HAP-1 (cell line): Measurements from ENCODE around the gene CACNB4.
"Not testable (repeated sequence)": the region's sequence is repeated elsewhere in the genome, so short reads cannot be mapped to it uniquely, and the experiment has no call there.

Experiments
- DNase-seq, 2 experiments: peaks; one replicate each; pipeline ENCODE4 v3.0.0-alpha.2; 2016 to 2020; ENCODE audit warnings: low spot score in 2 of 2
- H3K27me3 ChIP-seq: fragments of 250-450 bp; sonication (Bioruptor Pico); 2 replicates; pipeline ENCODE4 v1.5.1; 2020; ENCODE audit warnings: low read depth, mild to moderate bottlenecking, moderate library complexity
- H3K36me3 ChIP-seq: fragments of 250-450 bp; sonication (Bioruptor Pico); replicated peaks from 2 replicates; pipeline ENCODE4 v1.5.1; 2020; ENCODE audit warnings: mild to moderate bottlenecking
- H3K4me1 ChIP-seq: fragments of 250-450 bp; sonication (Bioruptor Pico); 2 replicates; pipeline ENCODE4 v1.5.1; 2020; ENCODE audit warnings: mild to moderate bottlenecking
- H3K4me3 ChIP-seq: fragments of 250-450 bp; sonication (Bioruptor Pico); 2 replicates; pipeline ENCODE4 v1.5.1; 2020; ENCODE audit warnings: mild to moderate bottlenecking, moderate library complexity
- H3K9me3 ChIP-seq: fragments of 250-450 bp; sonication (Bioruptor Pico); 2 replicates; pipeline ENCODE4 v1.5.1; 2020; ENCODE audit warnings: mild to moderate bottlenecking, moderate library complexity
- in situ Hi-C: fragments of 300-500 bp; cut with MboI; formaldehyde crosslinking; loops from 3 replicates; pipeline ENCODE4 v1.14.3; 2020; ENCODE audit warnings: low sequenced_read_pairs, inconsistent platforms, mixed read lengths

CACNB4 gene

DNA sequence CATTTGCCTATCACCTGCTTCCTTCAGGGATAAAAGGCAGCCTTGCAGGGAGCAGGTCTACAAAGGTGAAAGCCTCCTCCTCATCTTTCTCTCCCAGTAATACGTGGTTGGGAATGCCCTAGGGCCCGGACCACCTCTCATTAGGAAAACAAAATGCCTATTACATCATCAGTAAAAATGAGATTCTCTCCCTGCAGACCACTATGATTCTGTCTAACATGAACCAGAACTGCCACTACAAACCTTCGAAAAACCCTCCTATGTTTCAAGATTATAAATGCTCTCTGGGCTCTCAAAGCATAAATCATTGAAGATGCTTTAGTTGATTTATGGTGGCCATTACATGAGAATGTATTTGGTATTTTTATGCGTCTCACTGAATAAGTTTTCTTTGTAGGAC, 162.2 kb downstream of the CACNB4 start:
- in situ Hi-C loops = no loop called here
- no peaks in the 10 kb centered on the region for H3K9me3 ChIP-seq
- no peak overlapping the region for H3K4me3 ChIP-seq
- H3K36me3 ChIP-seq = no peaks in the 10 kb centered on the region
- no peaks in the 10 kb centered on the region for H3K4me1 ChIP-seq
- no peak for DNase-seq
- H3K27me3 ChIP-seq = no peaks in the 10 kb centered on the region

DNA sequence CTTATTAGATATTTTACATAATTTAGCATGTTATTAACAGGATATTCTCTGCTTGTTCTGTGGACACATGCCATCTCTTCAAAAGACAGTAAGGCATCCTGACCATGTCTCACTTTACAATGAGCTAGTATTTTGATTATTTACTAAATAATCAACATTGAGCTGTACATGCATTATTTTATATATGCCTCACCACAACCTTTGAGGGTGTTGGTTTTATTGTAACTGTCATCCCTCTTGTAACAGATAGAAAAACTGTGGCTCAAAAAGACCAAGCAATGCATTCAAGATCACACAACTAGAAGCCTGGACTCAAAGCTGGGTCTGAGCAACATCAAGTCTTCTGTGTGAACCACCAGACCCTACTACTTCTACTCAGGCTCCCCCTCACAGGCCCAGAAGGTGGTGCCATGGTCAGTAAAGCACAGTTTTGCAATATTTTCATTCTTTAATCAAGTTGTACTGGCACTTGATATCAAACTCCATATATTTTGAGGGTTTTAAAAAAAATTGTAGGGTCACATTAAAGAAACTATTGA, 165.5 kb downstream of the CACNB4 start:
- H3K36me3 ChIP-seq = no peaks in the 10 kb centered on the region
- no peak overlapping the region for H3K4me3 ChIP-seq
- no peaks in the 10 kb centered on the region for H3K9me3 ChIP-seq
- in situ Hi-C loops = no loop called here
- no peak for DNase-seq
- H3K27me3 ChIP-seq = no peaks in the 10 kb centered on the region
- H3K4me1 ChIP-seq = no peaks in the 10 kb centered on the region

DNA sequence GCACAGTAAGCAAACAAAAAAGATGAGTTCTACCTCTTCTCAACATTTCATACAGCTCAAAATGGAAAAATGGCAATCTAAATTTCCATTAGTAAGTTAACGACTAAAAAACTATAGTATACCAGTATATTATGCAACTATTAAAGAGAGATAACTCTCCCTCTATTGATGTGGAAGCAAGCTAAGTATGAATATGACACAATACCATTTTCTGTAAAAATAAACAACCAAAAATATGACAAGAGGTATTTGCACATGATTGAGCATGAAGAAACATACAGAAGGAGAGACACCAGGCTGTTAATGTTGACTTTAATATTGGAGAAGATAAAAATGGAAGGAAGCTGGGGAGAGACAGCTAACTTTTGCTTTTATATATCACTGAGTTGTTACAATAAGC, 167.1 kb downstream of the CACNB4 start:
- Histone ChIP-seq H3K4me3 (no peak overlapping the region), H3K36me3 (no peaks in the 10 kb centered on the region), H3K27me3 (no peaks in the 10 kb centered on the region), H3K4me1 (no peaks in the 10 kb centered on the region), H3K9me3 (no peaks in the 10 kb centered on the region)
- in situ Hi-C loops = no loop called here
- DNase-seq = no peak

DNA sequence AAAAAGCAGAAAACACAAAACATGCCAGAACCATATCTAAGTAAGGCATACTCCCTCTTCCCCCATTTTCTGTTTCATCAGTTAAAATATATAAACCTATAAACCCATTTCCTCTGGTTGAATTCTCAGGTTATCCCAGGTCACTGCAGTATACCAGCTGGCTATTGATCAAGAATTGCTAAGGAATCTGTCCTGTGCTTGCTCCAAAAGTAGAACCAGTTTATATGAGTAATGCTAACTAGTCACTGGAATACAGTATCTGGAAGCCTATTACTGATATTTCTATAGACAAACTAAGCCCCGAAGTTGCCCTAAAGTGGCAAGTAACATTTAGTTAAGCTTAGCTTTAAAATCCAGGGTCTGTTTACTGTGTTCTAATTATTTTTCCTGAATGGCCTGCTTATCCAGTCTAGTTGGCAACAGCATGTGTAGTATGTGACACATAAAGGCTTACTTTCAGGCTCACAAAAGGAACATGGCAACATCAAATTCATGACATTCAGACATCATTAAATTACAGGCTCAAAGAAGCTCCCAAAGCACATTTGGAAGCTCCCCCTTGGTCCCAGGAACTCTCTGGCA, 167.7 kb downstream of the CACNB4 start:
- H3K4me3 ChIP-seq = no peak overlapping the region
- in situ Hi-C loops = no loop called here
- no peaks in the 10 kb centered on the region for H3K36me3 ChIP-seq
- no peaks in the 10 kb centered on the region for H3K9me3 ChIP-seq
- DNase-seq = no peak
- H3K4me1 ChIP-seq = no peaks in the 10 kb centered on the region
- H3K27me3 ChIP-seq = no peaks in the 10 kb centered on the region

DNA sequence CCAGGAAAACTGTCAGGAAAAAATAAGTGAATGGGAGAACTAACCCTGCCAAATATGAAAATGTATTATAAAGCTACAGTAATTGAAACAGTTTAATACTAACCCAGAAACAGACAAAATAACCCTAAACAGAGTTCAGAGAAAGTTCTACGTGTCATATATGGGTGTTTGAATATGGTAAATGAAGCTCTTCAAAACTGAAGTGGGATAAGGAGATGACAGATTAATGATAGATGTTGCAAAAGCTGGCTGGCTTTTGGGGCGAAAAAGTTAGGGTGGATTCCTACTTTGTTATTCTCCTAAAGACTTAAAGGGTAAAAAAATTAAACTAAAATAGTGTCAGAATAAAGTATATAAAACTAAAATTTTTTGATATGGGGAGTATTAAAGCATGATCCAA, 168.8 kb downstream of the CACNB4 start:
- in situ Hi-C loops = no loop called here
- Histone ChIP-seq H3K4me3 (no peak overlapping the region), H3K36me3 (no peaks in the 10 kb centered on the region), H3K4me1 (no peaks in the 10 kb centered on the region), H3K9me3 (no peaks in the 10 kb centered on the region), H3K27me3 (no peaks in the 10 kb centered on the region)
- DNase-seq = no peak

DNA sequence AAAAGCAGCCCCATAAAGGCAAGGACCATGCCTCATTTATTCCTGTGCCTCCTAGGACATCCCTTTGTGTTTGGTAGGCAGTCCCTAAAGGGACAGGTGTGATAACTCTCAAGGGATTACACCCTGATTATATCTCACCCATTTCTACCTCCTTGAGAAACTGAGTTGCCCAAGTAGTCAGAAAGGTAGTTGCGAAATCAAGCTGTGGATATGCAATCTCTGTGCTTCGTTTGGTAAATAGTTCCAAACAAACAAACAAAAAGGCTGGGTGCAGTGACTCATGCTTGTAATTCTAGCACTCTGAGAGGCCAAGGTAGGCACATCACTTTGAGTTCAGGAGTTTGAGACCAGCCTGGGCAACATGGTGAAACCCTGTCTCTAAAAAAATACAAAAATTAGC, 170.5 kb downstream of the CACNB4 start:
- no peaks in the 10 kb centered on the region for H3K4me1 ChIP-seq
- no peaks in the 10 kb centered on the region for H3K9me3 ChIP-seq
- no peaks in the 10 kb centered on the region for H3K27me3 ChIP-seq
- DNase-seq = no peak
- in situ Hi-C loops = no loop called here
- no peak overlapping the region for H3K4me3 ChIP-seq
- H3K36me3 ChIP-seq = no peaks in the 10 kb centered on the region

DNA sequence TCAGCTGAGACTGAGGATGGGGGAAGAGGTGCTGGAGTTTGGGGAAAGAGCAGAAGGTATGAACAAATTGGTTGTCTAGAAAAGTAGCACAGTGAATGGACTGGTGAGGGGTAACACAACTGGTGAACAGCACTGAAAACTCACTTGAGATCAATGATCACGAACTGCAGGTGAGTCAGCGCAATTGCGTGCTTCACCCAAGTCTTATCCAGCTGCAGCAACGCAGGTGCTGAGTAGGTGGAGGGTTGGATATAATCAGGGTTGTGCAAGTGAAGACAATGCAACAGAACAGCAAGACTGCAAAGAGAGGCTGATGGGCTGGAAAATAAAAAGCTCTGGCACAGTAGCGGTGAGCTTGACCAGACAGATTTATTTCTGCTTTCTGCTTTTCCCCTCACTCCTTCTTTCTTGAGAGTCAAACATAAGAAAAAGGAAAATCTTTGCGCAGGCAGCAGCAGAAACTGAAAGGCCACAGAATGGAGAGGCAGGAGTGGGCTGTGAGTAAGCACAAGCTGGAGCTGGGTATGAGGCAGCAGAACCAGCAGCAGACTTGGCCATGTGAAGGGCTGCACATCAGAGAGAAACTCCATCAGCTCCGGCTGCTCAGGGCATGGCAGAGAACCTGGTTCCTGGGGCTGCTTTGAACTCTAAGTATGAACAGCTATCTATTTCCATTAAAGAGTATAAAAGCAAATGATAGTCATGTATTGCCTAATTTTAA, 171.2 kb downstream of the CACNB4 start:
- Histone ChIP-seq H3K4me1 (no peaks in the 10 kb centered on the region), H3K27me3 (no peaks in the 10 kb centered on the region), H3K9me3 (no peaks in the 10 kb centered on the region), H3K4me3 (no peak overlapping the region), H3K36me3 (no peaks in the 10 kb centered on the region)
- in situ Hi-C loops = no loop called here
- DNase-seq = no peak

DNA sequence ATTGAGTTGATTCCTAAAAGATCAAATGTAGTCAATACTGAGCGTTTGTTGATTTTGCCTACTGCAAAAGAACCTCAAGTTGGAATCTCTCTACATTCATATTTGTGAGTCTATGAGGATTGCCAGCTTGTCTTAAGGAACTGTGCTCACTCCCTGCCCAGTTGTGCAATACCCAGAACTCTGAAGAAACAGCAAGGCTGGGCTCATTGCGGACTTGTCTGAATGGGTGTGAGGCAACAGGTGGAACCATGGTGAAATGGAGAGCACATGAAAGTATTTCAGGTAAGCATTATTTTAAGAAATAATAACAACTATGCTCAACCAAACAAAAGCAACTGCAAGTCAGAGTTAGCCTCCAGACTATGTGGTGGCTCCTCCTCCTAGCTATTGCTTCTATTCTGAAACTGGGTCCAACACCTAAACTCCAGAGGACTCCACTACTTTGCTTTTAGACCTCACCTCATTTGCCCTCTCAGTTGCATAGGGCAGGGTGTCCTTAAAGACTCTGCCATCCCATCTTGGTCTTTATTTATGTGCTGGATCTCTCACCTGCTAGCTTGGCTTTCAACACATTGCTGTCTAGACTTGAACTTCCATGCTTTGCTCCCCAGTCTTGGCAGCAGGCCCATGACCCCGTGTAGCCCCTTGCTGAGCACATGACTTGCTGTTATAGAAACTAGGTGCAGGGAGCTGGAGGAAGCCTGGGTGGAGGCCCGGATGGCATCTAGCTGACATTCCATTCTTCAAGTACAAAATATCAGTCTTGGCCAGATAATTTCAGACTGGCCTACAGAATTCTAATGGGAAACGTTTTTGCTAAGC, 175.8 kb downstream of the CACNB4 start:
- Histone ChIP-seq H3K4me1 (no peaks in the 10 kb centered on the region), H3K9me3 (no peaks in the 10 kb centered on the region), H3K36me3 (no peaks in the 10 kb centered on the region), H3K27me3 (no peaks in the 10 kb centered on the region), H3K4me3 (no peak overlapping the region)
- in situ Hi-C loops = no loop called here
- DNase-seq = no peak

DNA sequence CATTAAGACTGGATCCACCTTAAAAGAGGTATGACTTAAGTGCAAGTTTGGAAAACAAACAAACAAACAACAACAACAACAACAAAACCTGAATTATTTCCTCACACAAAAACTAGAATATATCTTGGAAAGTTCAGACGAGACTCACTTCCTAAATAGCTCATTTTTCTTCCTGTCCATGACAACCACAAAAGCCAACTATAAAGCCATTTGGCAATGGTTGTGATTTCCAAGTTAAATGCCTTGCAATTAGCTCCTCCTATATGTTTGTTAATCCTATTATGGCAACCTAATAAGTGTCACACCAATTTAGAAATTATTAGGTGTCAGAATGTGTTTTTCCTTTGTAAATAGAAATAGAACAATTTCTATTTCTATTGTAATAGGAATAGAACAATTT, 179.1 kb downstream of the CACNB4 start:
- H3K4me1 ChIP-seq = no peaks in the 10 kb centered on the region
- H3K9me3 ChIP-seq = no peaks in the 10 kb centered on the region
- in situ Hi-C loops = no loop called here
- H3K27me3 ChIP-seq = no peaks in the 10 kb centered on the region
- no peak for DNase-seq
- no peaks in the 10 kb centered on the region for H3K36me3 ChIP-seq
- no peak overlapping the region for H3K4me3 ChIP-seq

DNA sequence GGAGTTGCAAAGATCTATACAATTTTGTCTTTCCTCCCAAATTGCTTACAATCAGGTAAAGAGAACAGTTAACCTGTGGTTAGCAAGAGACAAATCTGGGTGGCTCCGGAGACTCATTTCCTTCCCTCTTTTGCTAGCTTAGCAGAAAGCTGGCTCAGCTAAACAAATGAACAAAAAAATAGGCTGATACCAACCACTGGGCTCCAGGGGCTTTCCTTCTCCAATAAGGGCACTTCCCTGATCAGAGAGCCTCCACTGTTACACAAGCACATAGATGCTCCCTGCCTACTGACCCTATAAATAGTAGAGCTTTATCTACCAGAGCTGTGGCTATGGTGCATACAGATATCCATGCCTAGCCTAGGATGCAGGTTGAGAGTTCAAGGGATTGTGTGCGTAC, 180.5 kb downstream of the CACNB4 start:
- no peaks in the 10 kb centered on the region for H3K4me1 ChIP-seq
- no peaks in the 10 kb centered on the region for H3K9me3 ChIP-seq
- no peak for DNase-seq
- no peaks in the 10 kb centered on the region for H3K27me3 ChIP-seq
- in situ Hi-C loops = no loop called here
- no peak overlapping the region for H3K4me3 ChIP-seq
- H3K36me3 ChIP-seq = no peaks in the 10 kb centered on the region

DNA sequence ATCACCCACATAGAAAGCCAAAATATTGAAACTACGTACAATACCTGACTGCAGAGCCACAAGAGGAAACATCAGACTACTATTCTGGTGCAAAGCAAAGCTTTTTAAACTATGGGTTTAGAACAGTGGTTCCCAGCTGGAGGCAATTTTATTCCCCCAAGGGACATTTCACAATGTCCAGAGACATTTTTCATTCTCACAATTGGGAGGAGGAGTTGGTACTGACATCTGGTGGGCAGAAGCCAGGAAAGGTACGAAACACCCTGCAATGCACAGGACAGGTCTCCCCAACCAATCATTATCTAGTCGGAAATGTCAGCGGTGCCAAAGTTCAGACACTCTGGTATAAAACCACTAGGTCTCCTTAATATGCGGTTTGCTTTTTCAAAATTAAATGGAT, 182.2 kb downstream of the CACNB4 start:
- peak; percentile 16 to 20 for DNase-seq
- in situ Hi-C loops = no loop called here
- Histone ChIP-seq H3K9me3 (no peaks in the 10 kb centered on the region), H3K27me3 (no peaks in the 10 kb centered on the region), H3K36me3 (no peaks in the 10 kb centered on the region), H3K4me3 (no peak overlapping the region), H3K4me1 (no peaks in the 10 kb centered on the region)

DNA sequence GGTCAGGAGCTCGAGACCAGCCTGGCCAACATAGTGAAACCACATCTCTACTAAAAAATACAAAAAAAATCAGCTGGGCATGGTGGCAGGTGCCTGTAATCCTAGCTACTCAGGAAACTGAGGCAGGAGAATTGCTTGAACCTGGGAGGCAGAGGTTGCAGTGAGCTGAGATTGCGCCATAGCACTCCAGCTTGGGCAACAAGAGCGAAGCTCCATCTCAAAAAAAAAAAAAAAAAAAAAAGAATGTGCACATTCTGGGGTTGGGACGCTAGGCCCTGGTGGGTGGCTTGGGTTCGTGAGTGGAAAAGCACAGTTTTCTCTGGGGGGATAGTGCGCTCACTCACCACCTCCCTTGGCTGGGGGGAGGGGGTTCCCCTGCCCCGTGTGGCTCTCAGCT, 183.2 kb downstream of the CACNB4 start:
- H3K4me3 ChIP-seq, H3K9me3 ChIP-seq, DNase-seq, H3K36me3 ChIP-seq, in situ Hi-C loops, H3K4me1 ChIP-seq, H3K27me3 ChIP-seq: not testable (repeated sequence)

DNA sequence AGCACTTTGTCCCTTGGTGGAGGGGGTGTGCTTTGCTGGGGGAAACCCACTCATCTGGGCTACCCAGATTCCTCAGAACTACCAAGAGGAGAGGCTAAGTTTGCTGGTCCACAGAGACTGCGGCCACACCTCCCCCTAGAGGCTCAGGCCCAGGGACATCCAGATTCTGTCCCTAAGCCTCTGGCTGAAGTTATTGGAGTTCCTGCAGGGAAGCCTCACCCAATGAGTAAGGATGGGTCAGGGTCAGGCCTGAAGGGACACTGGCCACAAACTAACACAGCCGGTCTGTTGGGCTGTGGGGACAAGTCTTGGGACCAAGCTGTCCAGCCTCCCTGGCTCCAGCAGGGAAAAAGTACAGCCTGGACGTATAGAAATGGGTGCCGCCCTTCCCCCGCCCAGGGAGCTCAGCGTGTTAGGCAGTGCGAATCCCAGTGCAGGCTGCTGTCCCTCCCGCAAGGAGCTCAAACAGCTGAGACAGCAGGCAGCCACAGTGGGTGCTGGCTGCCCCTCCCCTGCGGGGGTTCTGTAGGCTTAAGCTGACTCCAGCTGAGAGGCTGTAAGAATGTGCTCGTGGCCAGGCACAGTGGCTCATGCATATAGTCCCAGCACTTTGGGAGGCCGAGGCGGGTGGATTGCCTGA, 183.7 kb downstream of the CACNB4 start:
- Histone ChIP-seq H3K27me3 (no peaks in the 10 kb centered on the region), H3K4me3 (no peak overlapping the region), H3K36me3 (no peaks in the 10 kb centered on the region), H3K9me3 (no peaks in the 10 kb centered on the region), H3K4me1 (no peaks in the 10 kb centered on the region)
- in situ Hi-C loops = no loop called here
- DNase-seq = no peak
